GM23338 (cell line): Measurements from ENCODE around the gene NLRC4. TPM values are rescaled to one million over a fixed set of nuclear protein-coding genes. Genes with fewer than 3 reads are reported as not detected.

Experiments used
- ATAC-seq: fragments of 200-7000 bp; cut with Tn5 transposase; 3 replicates; pipeline ENCODE4 v1.9.1; 2020
- DNase-seq: peaks from one replicate; pipeline ENCODE4 v3.0.0-alpha.2; 2015; ENCODE audit warnings: low spot score
- H2AFZ ChIP-seq: fragments of 200-600 bp; sonication (generic); 2 replicates; pipeline ENCODE4 v1.8.0; 2016; ENCODE audit warnings: antibody characterized with exemption, mild to moderate bottlenecking, moderate library complexity
- H3F3A ChIP-seq: fragments of 200-600 bp; sonication (generic); replicated peaks from 2 replicates; pipeline ENCODE4 v1.8.0; 2017; ENCODE audit warnings: antibody characterized with exemption, mixed run types, low read depth
- H3K27ac ChIP-seq: fragments of 200-600 bp; sonication (generic); 2 replicates; pipeline ENCODE4 v1.6.1; 2016; ENCODE audit warnings: low read depth
- H3K27me3 ChIP-seq: fragments of 200-600 bp; sonication (generic); 2 replicates; pipeline ENCODE4 v1.8.0; 2016; ENCODE audit warnings: mild to moderate bottlenecking, mixed run types, moderate library complexity; ENCODE audit not compliant: insufficient read depth
- H3K36me3 ChIP-seq: fragments of 200-600 bp; sonication (generic); 2 replicates; pipeline ENCODE4 v1.8.0; 2016; ENCODE audit warnings: mild to moderate bottlenecking; ENCODE audit not compliant: insufficient read depth
- H3K4me1 ChIP-seq: fragments of 200-600 bp; sonication (generic); 2 replicates; pipeline ENCODE4 v1.8.0; 2016; ENCODE audit warnings: mild to moderate bottlenecking, moderate library complexity; ENCODE audit not compliant: insufficient read depth
- H3K4me2 ChIP-seq: fragments of 200-600 bp; sonication (generic); 2 replicates; pipeline ENCODE4 v1.7.1; 2017; ENCODE audit warnings: mixed run types
- H3K4me3 ChIP-seq: fragments of 200-600 bp; sonication (generic); 2 replicates; pipeline ENCODE4 v1.6.1; 2016; ENCODE audit warnings: mixed run types
- H3K79me2 ChIP-seq: fragments of 200-600 bp; sonication (generic); replicated peaks from 2 replicates; pipeline ENCODE4 v1.8.0; 2017; ENCODE audit warnings: mild to moderate bottlenecking; ENCODE audit not compliant: insufficient read depth
- H3K9me2 ChIP-seq: fragments of 200-600 bp; sonication (generic); 2 replicates; pipeline ENCODE4 v1.8.0; 2017; ENCODE audit not compliant: insufficient read depth
- H4K20me1 ChIP-seq: fragments of 200-600 bp; sonication (generic); replicated peaks from 2 replicates; pipeline ENCODE4 v1.8.0; 2017; ENCODE audit warnings: mild to moderate bottlenecking; ENCODE audit not compliant: insufficient read depth
- H3K27ac Mint-ChIP-seq: 2 replicates; pipeline ENCODE4 v1.8.0; 2020; ENCODE audit warnings: inconsistent platforms, mild to moderate bottlenecking, moderate library complexity, mixed read lengths
- H3K27me3 Mint-ChIP-seq: 3 replicates; pipeline ENCODE4 v1.8.0; 2022; ENCODE audit warnings: low read depth, mild to moderate bottlenecking, moderate library complexity, mixed read lengths, inconsistent platforms; ENCODE audit not compliant: insufficient read depth, poor library complexity
- H3K36me3 Mint-ChIP-seq: 3 replicates; pipeline ENCODE4 v1.8.0; 2021; ENCODE audit warnings: low read depth, mild to moderate bottlenecking, inconsistent platforms, moderate library complexity, mixed read lengths
- H3K4me1 Mint-ChIP-seq: 3 replicates; pipeline ENCODE4 v1.8.0; 2020; ENCODE audit warnings: mild to moderate bottlenecking, inconsistent platforms, mixed read lengths
- H3K4me3 Mint-ChIP-seq: 3 replicates; pipeline ENCODE4 v1.8.0; 2021; ENCODE audit warnings: moderate library complexity, mild to moderate bottlenecking, inconsistent platforms, mixed read lengths
- H3K9me3 Mint-ChIP-seq: 3 replicates; pipeline ENCODE4 v1.8.0; 2020; ENCODE audit warnings: moderate library complexity, mild to moderate bottlenecking, inconsistent platforms, mixed read lengths
- CREB1 ChIP-seq: fragments of 250-450 bp; sonication (Bioruptor Pico); IDR thresholded peaks from 2 replicates; pipeline ENCODE4 v1.5.0; 2020; ENCODE audit warnings: low read depth, mild to moderate bottlenecking, moderate library complexity
- EZH2 ChIP-seq: fragments of 200-600 bp; sonication (generic); IDR thresholded peaks from one replicate; pipeline ENCODE4 v1.8.0; 2017; ENCODE audit warnings: antibody characterized with exemption, mild to moderate bottlenecking, low read depth; ENCODE audit not compliant: unreplicated experiment
- EZH2phosphoT487 ChIP-seq: fragments of 200-600 bp; sonication (generic); IDR thresholded peaks from one replicate; pipeline ENCODE4 v1.8.1; 2018; ENCODE audit warnings: antibody characterized with exemption; ENCODE audit not compliant: unreplicated experiment
- JUNB ChIP-seq: IDR thresholded peaks from one replicate; pipeline ENCODE4 v1.6.1; 2016; ENCODE audit warnings: antibody characterized with exemption; ENCODE audit not compliant: unreplicated experiment
- ZNF114 ChIP-seq: fragments of 250-450 bp; sonication (Bioruptor Pico); IDR thresholded peaks from 2 replicates; pipeline ENCODE4 v1.5.0; 2020; ENCODE audit warnings: mild to moderate bottlenecking, moderate library complexity
- ZNF331 ChIP-seq: fragments of 250-450 bp; sonication (Bioruptor Pico); IDR thresholded peaks from 2 replicates; pipeline ENCODE4 v1.5.0; 2020; ENCODE audit warnings: low read depth, mild to moderate bottlenecking, moderate library complexity
- polyA plus RNA-seq: library from polyadenylated mRNA; unstranded; fragments of >200 nt; fragmentation: Nextera tagmentation; extraction: Ambion mirVana; gene quantifications from 2 replicates; pipeline ENCODE4 v1.2.1, GENCODE V29; 2016
- total RNA-seq: library from RNA; depleted of rRNA; stranded (reverse); fragments of >200 nt; shearing (Covaris generic); gene quantifications from 2 replicates; pipeline ENCODE4 v1.2.3, GENCODE V29; 2014
- TF ChIP-seq, protein P1 (sequence below): fragments of 250-450 bp; sonication (Bioruptor Pico); IDR thresholded peaks from 2 replicates; pipeline ENCODE4 v1.5.0; 2020; ENCODE audit warnings: mild to moderate bottlenecking, moderate library complexity
- TF ChIP-seq, protein P2 (sequence below): IDR thresholded peaks from one replicate; pipeline ENCODE4 v1.6.1; 2018; ENCODE audit warnings: antibody characterized with exemption; ENCODE audit not compliant: unreplicated experiment
- TF ChIP-seq, protein P3 (sequence below), 2 experiments: fragments of 200-600 bp in 1 of 2; sonication (generic) in 1 of 2; conservative IDR thresholded peaks; 2 replicates each; pipeline versions ENCODE4 v1.5.1 to v1.6.1; 2016 to 2017; ENCODE audit warnings: antibody characterized with exemption in 2 of 2, low read depth in 2 of 2, mild to moderate bottlenecking in 2 of 2, moderate library complexity in 1 of 2
- TF ChIP-seq, protein P4 (sequence below): IDR thresholded peaks from 2 replicates; pipeline ENCODE4 v1.6.1; 2016; ENCODE audit warnings: antibody characterized with exemption

NLRC4 gene
- total and polyA plus RNA-seq, 2 experiments from 2014 or later: 0.50 TPM; not detected in 1

DNA sequence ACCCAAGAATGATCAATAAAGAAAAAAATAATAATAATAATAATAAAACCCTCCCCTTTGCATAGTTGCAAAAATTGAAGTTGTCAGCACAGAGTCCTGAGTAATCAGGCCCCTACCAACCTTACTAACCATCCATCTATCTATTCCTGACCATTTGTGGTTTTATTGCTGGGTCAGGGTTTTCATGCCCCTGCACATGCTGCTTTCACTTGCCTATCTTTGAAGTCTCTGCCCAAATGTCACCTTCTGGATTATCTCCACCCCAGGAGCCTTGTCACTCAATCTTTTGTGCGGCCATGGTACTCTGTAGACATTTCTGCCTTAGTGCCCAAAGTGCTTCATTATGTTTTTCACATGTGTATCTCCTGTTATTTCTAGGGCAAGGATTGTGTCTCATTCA, 63.9 kb downstream of the NLRC4 start (continued):
- TF ChIP-seq, protein P1, sequence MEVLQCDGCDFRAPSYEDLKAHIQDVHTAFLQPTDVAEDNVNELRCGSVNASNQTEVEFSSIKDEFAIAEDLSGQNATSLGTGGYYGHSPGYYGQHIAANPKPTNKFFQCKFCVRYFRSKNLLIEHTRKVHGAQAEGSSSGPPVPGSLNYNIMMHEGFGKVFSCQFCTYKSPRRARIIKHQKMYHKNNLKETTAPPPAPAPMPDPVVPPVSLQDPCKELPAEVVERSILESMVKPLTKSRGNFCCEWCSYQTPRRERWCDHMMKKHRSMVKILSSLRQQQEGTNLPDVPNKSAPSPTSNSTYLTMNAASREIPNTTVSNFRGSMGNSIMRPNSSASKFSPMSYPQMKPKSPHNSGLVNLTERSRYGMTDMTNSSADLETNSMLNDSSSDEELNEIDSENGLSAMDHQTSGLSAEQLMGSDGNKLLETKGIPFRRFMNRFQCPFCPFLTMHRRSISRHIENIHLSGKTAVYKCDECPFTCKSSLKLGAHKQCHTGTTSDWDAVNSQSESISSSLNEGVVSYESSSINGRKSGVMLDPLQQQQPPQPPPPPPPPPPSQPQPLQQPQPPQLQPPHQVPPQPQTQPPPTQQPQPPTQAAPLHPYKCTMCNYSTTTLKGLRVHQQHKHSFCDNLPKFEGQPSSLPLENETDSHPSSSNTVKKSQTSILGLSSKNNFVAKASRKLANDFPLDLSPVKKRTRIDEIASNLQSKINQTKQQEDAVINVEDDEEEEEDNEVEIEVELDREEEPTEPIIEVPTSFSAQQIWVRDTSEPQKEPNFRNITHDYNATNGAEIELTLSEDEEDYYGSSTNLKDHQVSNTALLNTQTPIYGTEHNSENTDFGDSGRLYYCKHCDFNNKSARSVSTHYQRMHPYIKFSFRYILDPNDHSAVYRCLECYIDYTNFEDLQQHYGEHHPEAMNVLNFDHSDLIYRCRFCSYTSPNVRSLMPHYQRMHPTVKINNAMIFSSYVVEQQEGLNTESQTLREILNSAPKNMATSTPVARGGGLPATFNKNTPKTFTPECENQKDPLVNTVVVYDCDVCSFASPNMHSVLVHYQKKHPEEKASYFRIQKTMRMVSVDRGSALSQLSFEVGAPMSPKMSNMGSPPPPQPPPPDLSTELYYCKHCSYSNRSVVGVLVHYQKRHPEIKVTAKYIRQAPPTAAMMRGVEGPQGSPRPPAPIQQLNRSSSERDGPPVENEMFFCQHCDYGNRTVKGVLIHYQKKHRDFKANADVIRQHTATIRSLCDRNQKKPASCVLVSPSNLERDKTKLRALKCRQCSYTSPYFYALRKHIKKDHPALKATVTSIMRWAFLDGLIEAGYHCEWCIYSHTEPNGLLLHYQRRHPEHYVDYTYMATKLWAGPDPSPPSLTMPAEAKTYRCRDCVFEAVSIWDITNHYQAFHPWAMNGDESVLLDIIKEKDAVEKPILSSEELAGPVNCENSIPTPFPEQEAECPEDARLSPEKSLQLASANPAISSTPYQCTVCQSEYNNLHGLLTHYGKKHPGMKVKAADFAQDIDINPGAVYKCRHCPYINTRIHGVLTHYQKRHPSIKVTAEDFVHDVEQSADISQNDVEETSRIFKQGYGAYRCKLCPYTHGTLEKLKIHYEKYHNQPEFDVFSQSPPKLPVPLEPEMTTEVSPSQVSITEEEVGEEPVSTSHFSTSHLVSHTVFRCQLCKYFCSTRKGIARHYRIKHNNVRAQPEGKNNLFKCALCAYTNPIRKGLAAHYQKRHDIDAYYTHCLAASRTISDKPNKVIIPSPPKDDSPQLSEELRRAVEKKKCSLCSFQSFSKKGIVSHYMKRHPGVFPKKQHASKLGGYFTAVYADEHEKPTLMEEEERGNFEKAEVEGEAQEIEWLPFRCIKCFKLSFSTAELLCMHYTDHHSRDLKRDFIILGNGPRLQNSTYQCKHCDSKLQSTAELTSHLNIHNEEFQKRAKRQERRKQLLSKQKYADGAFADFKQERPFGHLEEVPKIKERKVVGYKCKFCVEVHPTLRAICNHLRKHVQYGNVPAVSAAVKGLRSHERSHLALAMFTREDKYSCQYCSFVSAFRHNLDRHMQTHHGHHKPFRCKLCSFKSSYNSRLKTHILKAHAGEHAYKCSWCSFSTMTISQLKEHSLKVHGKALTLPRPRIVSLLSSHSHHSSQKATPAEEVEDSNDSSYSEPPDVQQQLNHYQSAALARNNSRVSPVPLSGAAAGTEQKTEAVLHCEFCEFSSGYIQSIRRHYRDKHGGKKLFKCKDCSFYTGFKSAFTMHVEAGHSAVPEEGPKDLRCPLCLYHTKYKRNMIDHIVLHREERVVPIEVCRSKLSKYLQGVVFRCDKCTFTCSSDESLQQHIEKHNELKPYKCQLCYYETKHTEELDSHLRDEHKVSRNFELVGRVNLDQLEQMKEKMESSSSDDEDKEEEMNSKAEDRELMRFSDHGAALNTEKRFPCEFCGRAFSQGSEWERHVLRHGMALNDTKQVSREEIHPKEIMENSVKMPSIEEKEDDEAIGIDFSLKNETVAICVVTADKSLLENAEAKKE (CRISPR knock-in tag): no peak
- TF ChIP-seq, protein P2, sequence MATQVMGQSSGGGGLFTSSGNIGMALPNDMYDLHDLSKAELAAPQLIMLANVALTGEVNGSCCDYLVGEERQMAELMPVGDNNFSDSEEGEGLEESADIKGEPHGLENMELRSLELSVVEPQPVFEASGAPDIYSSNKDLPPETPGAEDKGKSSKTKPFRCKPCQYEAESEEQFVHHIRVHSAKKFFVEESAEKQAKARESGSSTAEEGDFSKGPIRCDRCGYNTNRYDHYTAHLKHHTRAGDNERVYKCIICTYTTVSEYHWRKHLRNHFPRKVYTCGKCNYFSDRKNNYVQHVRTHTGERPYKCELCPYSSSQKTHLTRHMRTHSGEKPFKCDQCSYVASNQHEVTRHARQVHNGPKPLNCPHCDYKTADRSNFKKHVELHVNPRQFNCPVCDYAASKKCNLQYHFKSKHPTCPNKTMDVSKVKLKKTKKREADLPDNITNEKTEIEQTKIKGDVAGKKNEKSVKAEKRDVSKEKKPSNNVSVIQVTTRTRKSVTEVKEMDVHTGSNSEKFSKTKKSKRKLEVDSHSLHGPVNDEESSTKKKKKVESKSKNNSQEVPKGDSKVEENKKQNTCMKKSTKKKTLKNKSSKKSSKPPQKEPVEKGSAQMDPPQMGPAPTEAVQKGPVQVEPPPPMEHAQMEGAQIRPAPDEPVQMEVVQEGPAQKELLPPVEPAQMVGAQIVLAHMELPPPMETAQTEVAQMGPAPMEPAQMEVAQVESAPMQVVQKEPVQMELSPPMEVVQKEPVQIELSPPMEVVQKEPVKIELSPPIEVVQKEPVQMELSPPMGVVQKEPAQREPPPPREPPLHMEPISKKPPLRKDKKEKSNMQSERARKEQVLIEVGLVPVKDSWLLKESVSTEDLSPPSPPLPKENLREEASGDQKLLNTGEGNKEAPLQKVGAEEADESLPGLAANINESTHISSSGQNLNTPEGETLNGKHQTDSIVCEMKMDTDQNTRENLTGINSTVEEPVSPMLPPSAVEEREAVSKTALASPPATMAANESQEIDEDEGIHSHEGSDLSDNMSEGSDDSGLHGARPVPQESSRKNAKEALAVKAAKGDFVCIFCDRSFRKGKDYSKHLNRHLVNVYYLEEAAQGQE: no peak
- TF ChIP-seq ZNF114 (CRISPR knock-in tag) (no peak), EZH2phosphoT487 (no peak), EZH2 (no peak)

DNA sequence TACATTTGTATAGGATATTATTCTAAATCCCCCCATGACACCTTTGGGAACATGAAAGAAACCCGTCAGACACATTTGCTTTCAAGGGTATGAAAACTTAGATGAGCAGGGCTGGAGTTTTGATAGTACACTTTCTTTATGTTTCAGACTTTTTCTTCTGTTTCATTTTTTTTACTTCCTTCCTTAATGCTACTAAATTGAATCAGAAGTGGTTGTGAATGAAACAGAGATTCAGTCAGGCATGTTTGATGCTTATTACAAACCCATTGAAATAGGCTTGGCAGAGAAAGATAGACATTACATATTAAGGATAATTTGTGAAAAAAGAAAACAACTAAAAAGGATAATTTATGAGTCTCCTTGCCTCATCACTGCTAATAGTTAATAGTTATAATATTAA, 72.3 kb downstream of the NLRC4 start:
- H4K20me1 ChIP-seq: 0 out of 2 replicates have a peak, but pooled peaks cover 4% of the 10 kb centered on the region
- peaks cover 13% of the 10 kb centered on the region; the same call in 1 of the 2 replicates for H3K36me3 ChIP-seq
- Mint-ChIP-seq H3K4me1 (no peaks in the 10 kb centered on the region), H3K27ac (no peak overlapping the region), H3K9me3 (no peaks in the 10 kb centered on the region), H3K36me3 (peaks cover 6% of the 10 kb centered on the region; the same call in 2 of the 3 replicates), H3K4me3 (no peak overlapping the region), H3K27me3 (no peaks in the 10 kb centered on the region)
- no peaks in the 10 kb centered on the region for H3K4me1 ChIP-seq
- no peak for ATAC-seq
- no peak for DNase-seq
- no peaks in the 10 kb centered on the region for H3K27me3 ChIP-seq
- H2AFZ ChIP-seq: no peak overlapping the region
- no peak overlapping the region for H3K4me2 ChIP-seq
- H3K4me3 ChIP-seq: no peak overlapping the region
- no peak overlapping the region for H3K27ac ChIP-seq
- H3F3A ChIP-seq: no peaks in the 10 kb centered on the region
- no peaks in the 10 kb centered on the region for H3K9me2 ChIP-seq
- H3K79me2 ChIP-seq: no peaks in the 10 kb centered on the region
- TF ChIP-seq JUNB (no peak), EZH2phosphoT487 (no peak), CREB1 (no peak), EZH2 (no peak), ZNF331 (no peak)
- TF ChIP-seq, protein P3, sequence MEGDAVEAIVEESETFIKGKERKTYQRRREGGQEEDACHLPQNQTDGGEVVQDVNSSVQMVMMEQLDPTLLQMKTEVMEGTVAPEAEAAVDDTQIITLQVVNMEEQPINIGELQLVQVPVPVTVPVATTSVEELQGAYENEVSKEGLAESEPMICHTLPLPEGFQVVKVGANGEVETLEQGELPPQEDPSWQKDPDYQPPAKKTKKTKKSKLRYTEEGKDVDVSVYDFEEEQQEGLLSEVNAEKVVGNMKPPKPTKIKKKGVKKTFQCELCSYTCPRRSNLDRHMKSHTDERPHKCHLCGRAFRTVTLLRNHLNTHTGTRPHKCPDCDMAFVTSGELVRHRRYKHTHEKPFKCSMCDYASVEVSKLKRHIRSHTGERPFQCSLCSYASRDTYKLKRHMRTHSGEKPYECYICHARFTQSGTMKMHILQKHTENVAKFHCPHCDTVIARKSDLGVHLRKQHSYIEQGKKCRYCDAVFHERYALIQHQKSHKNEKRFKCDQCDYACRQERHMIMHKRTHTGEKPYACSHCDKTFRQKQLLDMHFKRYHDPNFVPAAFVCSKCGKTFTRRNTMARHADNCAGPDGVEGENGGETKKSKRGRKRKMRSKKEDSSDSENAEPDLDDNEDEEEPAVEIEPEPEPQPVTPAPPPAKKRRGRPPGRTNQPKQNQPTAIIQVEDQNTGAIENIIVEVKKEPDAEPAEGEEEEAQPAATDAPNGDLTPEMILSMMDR (conservative IDR thresholded peaks at IDR 0.05; ENCODE audit: low read depth in 2 of 2): no peak
- TF ChIP-seq, protein P4, sequence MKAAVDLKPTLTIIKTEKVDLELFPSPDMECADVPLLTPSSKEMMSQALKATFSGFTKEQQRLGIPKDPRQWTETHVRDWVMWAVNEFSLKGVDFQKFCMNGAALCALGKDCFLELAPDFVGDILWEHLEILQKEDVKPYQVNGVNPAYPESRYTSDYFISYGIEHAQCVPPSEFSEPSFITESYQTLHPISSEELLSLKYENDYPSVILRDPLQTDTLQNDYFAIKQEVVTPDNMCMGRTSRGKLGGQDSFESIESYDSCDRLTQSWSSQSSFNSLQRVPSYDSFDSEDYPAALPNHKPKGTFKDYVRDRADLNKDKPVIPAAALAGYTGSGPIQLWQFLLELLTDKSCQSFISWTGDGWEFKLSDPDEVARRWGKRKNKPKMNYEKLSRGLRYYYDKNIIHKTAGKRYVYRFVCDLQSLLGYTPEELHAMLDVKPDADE: no peak
